K562 (cell line): ENCODE results near the gene ADORA3. TPM values are rescaled to one million over a fixed set of nuclear protein-coding genes. Genes with fewer than 3 reads are reported as not detected.

Experiments used
- DPF2 ChIP-seq: fragments of 450-650 bp; IDR thresholded peaks from 2 replicates; pipeline ENCODE4 v1.6.1; 2016
- IFI16 ChIP-seq: fragments of 250-450 bp; sonication (Bioruptor Pico); IDR thresholded peaks from 2 replicates; pipeline ENCODE4 v2.1.2; 2022; ENCODE audit warnings: mild to moderate bottlenecking, inconsistent platforms
- KAT2B ChIP-seq: IDR thresholded peaks from one replicate; pipeline ENCODE4 v1.6.1; 2012; ENCODE audit warnings: low read depth, mild to moderate bottlenecking, control low read depth, inconsistent platforms, low read length, moderate library complexity
- LARP7 ChIP-seq: fragments of 450-650 bp; IDR thresholded peaks from 2 replicates; pipeline ENCODE4 v1.6.1; 2016
- MAFF ChIP-seq: IDR thresholded peaks from 2 replicates; pipeline ENCODE4 v1.6.1; 2012; ENCODE audit warnings: low read length, improper control_type of control experiment
- MECOM ChIP-seq: fragments of 250-450 bp; sonication (Bioruptor Pico); IDR thresholded peaks from 2 replicates; pipeline ENCODE4 v1.8.0; 2022; ENCODE audit warnings: inconsistent platforms
- MTA1 ChIP-seq: fragments of 450-650 bp; IDR thresholded peaks from 2 replicates; pipeline ENCODE4 v1.6.1; 2017; ENCODE audit warnings: borderline replicate concordance
- MTA2 ChIP-seq: fragments of 450-650 bp; IDR thresholded peaks from 2 replicates; pipeline ENCODE4 v1.6.1; 2016; ENCODE audit warnings: low read depth
- MYBL2 ChIP-seq, 2 experiments: fragments of 450-650 bp in 1 of 2; sonication (generic) in 1 of 2; formaldehyde crosslinking in 1 of 2; IDR thresholded peaks; 2 replicates each; pipeline versions ENCODE4 v1.6.1 to v1.8.1; 2017 to 2022; ENCODE audit warnings: borderline replicate concordance in 1 of 2, inconsistent platforms in 1 of 2, low read depth in 1 of 2, mild to moderate bottlenecking in 1 of 2, missing genetic modification reagents in 1 of 2, moderate library complexity in 1 of 2
- NR2F6 ChIP-seq: fragments of 450-650 bp; formaldehyde crosslinking; IDR thresholded peaks from 2 replicates; pipeline ENCODE4 v1.4.0; 2020; ENCODE audit warnings: mild to moderate bottlenecking
- POLR3A ChIP-seq: IDR thresholded peaks from 2 replicates; pipeline ENCODE4 v1.6.1; 2011; ENCODE audit warnings: borderline replicate concordance, mild to moderate bottlenecking, moderate library complexity; ENCODE audit not compliant: insufficient read length, insufficient read depth; ENCODE audit errors: extremely low read depth
- SIN3A ChIP-seq, 2 experiments: fragments of 150-350 bp in 1 of 2; IDR thresholded peaks; 2 replicates each; pipeline ENCODE4 v1.6.1; 2011 to 2016; ENCODE audit warnings: borderline replicate concordance in 2 of 2, low read depth in 2 of 2, low read length in 2 of 2, mild to moderate bottlenecking in 2 of 2, moderate library complexity in 2 of 2; ENCODE audit not compliant: control insufficient read depth in 1 of 2
- SMARCB1 ChIP-seq: IDR thresholded peaks from 2 replicates; pipeline ENCODE4 v1.6.1; 2011; ENCODE audit warnings: improper control_type of control experiment, low read depth; ENCODE audit not compliant: insufficient read length
- TARDBP ChIP-seq: fragments of 450-650 bp; IDR thresholded peaks from 2 replicates; pipeline ENCODE4 v1.6.1; 2016
- TRIM24 ChIP-seq, 2 experiments: fragments of 450-650 bp; IDR thresholded peaks; 2 replicates each; pipeline ENCODE4 v1.6.1; 2016
- ZNF224 ChIP-seq: sonication (generic); formaldehyde crosslinking; IDR thresholded peaks from 2 replicates; pipeline ENCODE4 v1.8.0; 2022; ENCODE audit warnings: mild to moderate bottlenecking, missing genetic modification reagents
- polyA plus RNA-seq, 8 experiments: library from polyadenylated mRNA; depleted of rRNA in 4 of 8; stranded (reverse) in 5 of 8; unstranded in 3 of 8; fragments of >200 nt; fragmentation: Nextera tagmentation in 2 of 8; fragmentation: Illumina TruSeq in 1 of 8; extraction: Ambion mirVana in 2 of 8; extraction: Trizol in 1 of 8; gene quantifications; 2 replicates each; pipeline versions ENCODE4 v1.2.1 to v1.2.3, GENCODE V29; 2011 to 2014; ENCODE audit warnings: inconsistent platforms in 1 of 8, missing spikeins in 1 of 8
- total RNA-seq, 7 experiments: library from RNA; depleted of rRNA in 6 of 7; stranded (reverse); fragments of >200 nt in 6 of 7; fragmentation: Illumina TruSeq in 2 of 7; extraction: Trizol in 2 of 7; gene quantifications; 2 replicates each; pipeline versions ENCODE4 v1.2.1 to v1.2.3, GENCODE V29; 2011 to 2021; ENCODE audit warnings: low replicate concordance in 1 of 7
- TF ChIP-seq, protein P1 (sequence below), 2 experiments: fragments of 450-650 bp; IDR thresholded peaks; 2 replicates each; pipeline ENCODE4 v1.6.1; 2016; ENCODE audit warnings: mild to moderate bottlenecking in 2 of 2, borderline replicate concordance in 1 of 2, low read depth in 1 of 2, moderate library complexity in 1 of 2
- TF ChIP-seq, protein P2 (sequence below): IDR thresholded peaks from 2 replicates; pipeline ENCODE4 v1.6.1; 2012; ENCODE audit warnings: low read depth, low read length, improper control_type of control experiment, borderline replicate concordance
- TF ChIP-seq, protein P3 (sequence below): fragments of 450-650 bp; IDR thresholded peaks from 2 replicates; pipeline ENCODE4 v1.6.1; 2016

The ADORA3 gene
- total and polyA plus RNA-seq, 9 of the 15 experiments (the other 6 are each of a cell fraction or from before 2014, with no cell fraction given) = 0.09 to 0.35 (median 0.16) TPM; not detected in 3

GRCh38 chr1:111503585-111504060, at the start of gene ADORA3, which contains the start of gene TMIGD3 (continued):
- no peak for TF ChIP-seq SMARCB1
- no peak for TF ChIP-seq MYBL2 (IDR thresholded peaks at IDR 0.05; ENCODE audit: low read depth)
- TF ChIP-seq MYBL2 (CRISPR knock-in tag; IDR thresholded peaks at IDR 0.05; ENCODE audit: borderline replicate concordance) = no peak
- TF ChIP-seq TRIM24 (IDR thresholded peaks at IDR 0.05) = no peak
- TF ChIP-seq MAFF = no peak; the same call in 1 of the 2 replicates
- no peak for TF ChIP-seq ZNF224
- TF ChIP-seq TARDBP = no peak
- TF ChIP-seq MTA2 = no peak
- TF ChIP-seq, protein P1, sequence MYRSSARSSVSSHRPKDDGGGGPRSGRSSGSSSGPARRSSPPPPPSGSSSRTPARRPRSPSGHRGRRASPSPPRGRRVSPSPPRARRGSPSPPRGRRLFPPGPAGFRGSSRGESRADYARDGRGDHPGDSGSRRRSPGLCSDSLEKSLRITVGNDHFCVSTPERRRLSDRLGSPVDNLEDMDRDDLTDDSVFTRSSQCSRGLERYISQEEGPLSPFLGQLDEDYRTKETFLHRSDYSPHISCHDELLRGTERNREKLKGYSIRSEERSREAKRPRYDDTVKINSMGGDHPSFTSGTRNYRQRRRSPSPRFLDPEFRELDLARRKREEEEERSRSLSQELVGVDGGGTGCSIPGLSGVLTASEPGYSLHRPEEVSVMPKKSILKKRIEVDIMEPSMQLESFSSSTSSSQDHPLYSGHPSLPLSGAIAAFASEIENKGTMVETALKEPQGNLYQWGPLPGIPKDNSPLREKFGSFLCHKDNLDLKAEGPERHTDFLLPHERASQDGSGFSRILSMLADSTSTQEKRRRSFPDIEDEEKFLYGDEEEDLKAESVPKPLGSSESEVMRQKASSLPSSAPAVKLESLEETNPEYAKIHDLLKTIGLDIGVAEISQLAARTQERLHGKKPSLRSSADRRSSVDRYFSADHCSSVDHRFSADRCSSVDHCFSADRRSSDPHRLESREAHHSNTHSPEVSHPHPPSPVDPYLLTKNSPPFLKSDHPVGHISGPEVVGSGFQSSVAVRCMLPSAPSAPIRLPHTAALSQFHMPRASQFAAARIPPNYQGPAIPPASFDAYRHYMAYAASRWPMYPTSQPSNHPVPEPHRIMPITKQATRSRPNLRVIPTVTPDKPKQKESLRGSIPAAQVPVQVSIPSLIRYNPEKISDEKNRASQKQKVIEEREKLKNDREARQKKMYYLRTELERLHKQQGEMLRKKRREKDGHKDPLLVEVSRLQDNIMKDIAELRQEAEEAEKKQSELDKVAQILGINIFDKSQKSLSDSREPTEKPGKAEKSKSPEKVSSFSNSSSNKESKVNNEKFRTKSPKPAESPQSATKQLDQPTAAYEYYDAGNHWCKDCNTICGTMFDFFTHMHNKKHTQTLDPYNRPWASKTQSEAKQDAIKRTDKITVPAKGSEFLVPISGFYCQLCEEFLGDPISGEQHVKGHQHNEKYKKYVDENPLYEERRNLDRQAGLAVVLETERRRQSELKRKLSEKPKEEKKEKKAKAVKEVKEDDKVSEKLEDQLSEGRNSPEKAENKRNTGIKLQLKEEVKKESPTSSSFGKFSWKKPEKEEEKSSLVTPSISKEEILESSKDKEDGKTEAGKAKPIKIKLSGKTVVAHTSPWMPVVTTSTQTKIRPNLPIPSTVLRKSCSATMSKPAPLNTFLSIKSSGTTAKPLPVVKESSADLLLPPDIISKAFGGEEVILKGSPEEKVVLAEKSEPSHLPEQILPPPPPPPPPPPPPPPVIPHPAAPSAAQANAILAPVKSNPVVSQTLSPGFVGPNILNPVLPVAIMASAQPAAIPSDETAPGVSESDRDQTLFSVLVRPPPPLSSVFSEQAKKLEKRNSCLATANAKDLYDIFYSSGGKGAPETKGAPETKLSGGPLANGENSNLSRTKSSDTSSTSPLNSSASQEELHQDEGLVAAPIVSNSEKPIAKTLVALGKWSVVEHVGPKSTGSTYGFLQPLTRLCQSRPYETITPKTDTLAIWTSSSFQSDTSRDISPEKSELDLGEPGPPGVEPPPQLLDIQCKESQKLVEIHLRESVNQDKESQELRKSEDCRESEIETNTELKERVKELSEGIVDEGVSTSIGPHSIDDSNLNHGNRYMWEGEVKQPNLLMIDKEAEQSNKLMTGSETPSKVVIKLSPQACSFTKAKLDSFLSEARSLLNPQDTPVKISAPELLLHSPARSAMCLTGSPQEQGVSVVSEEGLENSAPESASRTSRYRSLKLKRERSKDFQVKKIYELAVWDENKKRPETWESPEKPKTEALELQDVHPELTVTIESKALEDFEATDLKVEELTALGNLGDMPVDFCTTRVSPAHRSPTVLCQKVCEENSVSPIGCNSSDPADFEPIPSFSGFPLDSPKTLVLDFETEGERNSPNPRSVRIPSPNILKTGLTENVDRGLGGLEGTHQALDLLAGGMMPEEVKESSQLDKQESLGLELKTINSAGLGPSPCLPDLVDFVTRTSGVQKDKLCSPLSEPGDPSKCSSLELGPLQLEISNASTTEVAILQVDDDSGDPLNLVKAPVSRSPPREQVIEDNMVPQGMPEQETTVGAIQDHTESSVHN (IDR thresholded peaks at IDR 0.05; ENCODE audit: borderline replicate concordance in 1 of 2, low read depth in 1 of 2) = no peak
- no peak for TF ChIP-seq LARP7
- TF ChIP-seq, protein P2, sequence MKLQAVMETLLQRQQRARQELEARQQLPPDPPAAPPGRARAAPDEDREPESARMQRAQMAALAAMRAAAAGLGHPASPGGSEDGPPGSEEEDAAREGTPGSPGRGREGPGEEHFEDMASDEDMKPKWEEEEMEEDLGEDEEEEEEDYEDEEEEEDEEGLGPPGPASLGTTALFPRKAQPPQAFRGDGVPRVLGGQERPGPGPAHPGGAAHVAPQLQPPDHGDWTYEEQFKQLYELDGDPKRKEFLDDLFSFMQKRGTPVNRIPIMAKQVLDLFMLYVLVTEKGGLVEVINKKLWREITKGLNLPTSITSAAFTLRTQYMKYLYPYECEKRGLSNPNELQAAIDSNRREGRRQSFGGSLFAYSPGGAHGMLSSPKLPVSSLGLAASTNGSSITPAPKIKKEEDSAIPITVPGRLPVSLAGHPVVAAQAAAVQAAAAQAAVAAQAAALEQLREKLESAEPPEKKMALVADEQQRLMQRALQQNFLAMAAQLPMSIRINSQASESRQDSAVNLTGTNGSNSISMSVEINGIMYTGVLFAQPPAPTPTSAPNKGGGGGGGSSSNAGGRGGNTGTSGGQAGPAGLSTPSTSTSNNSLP = no peak
- TF ChIP-seq, protein P3, sequence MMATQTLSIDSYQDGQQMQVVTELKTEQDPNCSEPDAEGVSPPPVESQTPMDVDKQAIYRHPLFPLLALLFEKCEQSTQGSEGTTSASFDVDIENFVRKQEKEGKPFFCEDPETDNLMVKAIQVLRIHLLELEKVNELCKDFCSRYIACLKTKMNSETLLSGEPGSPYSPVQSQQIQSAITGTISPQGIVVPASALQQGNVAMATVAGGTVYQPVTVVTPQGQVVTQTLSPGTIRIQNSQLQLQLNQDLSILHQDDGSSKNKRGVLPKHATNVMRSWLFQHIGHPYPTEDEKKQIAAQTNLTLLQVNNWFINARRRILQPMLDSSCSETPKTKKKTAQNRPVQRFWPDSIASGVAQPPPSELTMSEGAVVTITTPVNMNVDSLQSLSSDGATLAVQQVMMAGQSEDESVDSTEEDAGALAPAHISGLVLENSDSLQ = no peak
- no peak for TF ChIP-seq MECOM (CRISPR knock-in tag)
- TF ChIP-seq IFI16 (CRISPR knock-in tag) = no peak
- TF ChIP-seq NR2F6 = no peak
- peak; percentile 49; the same call in 1 of the 2 replicates for TF ChIP-seq DPF2
- no peak for TF ChIP-seq KAT2B
- TF ChIP-seq POLR3A = no peak
- no peak; the same call in 1 of the 2 replicates for TF ChIP-seq MTA1
- no peak for TF ChIP-seq SIN3A (IDR thresholded peaks at IDR 0.05; ENCODE audit: borderline replicate concordance in 2 of 2, control insufficient read depth in 1 of 2, low read depth in 2 of 2, low read length in 2 of 2)
